ENCODE results near the gene GTF3C4.
"Not testable (repeated sequence)": the region's sequence is repeated elsewhere in the genome, so short reads cannot be mapped to it uniquely, and the experiment has no call there.

GTF3C4 gene

DNA sequence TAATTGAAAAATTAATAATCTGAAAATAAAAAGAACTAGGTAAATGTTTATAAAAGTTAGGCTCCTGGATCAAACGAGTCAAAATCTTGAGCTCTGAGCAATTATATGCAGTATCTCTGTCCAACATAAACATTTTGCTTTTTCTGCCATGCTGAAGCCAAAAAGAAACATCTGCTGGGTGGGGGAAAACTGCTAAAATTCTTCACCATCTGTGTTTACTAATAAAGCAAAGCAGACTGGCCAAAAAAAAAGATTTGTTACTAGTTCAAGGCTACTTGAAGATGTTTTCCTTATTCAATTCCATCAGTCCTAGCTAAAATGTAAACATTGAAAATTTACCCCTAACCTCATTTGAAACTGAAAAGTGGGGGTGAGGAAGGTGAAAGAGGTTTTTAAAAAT is 29.7 kb downstream of the GTF3C4 start:
- DNase-seq (ENCODE audit: low read depth) = no peak

DNA sequence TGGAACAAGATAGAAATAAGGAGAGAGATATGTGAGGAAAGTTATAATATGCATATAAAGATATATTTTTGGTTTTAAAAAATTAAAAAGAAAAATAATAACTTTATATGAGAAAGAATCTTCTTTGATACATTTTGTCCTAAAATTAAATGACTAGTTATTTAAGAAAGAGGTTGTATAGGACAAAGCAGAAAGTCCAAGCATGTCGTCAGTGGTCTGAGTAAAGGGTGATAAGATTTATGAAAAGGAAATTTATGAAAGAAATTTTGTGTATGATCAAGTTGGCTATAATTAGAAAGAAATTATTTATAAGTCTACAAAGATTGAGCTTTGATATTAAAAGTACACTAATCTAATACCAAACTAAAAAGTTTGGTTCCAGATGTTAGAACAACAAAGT is 32.0 kb downstream of the GTF3C4 start:
- DNase-seq (ENCODE audit: low read depth) = no peak

DNA sequence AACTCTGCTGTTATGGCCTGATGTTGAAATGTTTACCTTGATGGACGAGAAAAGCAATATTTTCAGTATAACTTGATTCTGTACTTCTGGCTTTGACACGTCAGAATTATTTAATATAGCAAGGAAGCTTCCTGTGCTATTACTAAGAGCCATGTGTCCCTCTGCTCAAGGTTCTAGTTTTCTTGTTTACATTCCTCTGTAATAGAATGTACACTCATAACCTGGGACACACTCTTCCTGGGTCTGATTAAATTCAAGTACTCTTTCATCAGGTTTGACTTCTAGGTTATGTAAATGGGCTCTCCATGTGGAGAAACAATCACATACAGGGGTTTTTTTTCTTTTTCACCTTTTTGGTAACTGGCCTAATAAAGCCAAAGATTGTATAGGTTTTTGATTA is 33.1 kb downstream of the GTF3C4 start:
- no peak for DNase-seq (ENCODE audit: low read depth)

DNA sequence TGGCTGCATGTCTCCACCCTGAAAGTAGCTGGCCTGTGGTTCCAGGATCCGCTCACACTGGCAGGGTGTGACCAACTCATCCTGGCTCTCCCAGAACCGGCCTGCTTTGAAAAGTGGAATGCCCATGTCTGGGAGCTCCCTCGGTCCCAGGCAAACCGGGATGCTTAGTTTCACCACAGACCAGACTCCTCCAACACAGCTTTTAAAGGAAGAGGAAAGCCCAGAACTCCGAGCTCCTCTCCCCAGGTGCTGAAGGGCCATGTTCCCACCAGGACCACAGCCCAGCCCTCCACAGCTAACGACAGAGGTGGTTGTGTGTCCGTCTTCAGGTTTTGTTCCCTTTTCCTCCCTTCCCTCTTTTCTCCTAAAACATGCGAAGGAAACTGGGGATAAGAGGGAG is 38.0 kb downstream of the GTF3C4 start:
- no peak for DNase-seq (ENCODE audit: low read depth)

DNA sequence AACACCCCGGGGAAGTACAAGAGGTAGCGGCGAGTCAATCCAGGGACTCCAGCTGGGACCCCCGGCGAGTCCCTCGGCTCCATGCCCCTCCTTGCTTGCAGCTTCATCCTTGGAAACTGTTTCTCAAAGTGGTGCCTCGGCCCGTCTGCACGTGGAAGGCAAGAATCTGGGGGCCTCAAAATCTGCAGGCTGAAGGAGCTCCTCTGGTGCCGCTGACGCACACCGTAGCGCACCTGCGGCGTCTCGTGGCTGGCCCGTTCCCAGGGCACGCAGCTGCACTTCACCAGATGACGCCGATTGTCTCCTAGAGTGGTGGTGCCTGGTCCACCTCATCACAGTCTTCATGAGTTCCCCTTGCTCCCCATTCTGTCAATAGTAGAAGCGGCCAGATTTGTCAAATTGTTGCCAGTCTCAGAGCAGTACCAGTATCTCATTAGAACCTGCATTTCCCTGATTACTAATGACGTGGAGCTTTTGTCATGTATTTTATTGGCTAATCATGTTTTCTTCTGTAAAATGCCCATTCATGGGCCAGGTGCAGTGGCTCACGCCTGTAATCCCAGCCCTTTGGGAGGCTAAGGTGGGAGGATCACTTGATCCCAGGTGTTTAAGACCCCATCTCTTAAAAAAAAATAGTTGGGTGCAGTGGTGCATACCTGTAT is 38.6 kb downstream of the GTF3C4 start:
- no peak for DNase-seq (ENCODE audit: low read depth)

DNA sequence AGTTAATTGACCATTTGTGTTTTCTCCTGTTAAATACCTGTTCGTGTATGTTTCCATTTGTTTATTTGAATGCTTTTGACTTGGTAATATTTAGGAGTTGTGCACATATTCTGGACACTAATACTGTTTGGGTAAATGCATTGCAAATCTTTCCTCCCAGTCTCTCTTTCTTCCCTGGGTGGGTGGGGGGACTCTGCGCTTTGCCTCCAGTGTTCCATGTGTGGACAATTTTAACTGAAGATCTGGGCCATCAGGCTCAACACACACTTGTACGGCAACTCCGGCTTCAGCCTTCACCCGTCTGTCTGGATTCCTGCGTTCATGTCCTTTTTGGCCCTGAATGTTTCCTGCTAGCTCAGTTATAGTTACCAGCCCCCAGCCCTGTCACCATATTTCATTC is 40.1 kb downstream of the GTF3C4 start:
- no peak for DNase-seq (ENCODE audit: low read depth)

DNA sequence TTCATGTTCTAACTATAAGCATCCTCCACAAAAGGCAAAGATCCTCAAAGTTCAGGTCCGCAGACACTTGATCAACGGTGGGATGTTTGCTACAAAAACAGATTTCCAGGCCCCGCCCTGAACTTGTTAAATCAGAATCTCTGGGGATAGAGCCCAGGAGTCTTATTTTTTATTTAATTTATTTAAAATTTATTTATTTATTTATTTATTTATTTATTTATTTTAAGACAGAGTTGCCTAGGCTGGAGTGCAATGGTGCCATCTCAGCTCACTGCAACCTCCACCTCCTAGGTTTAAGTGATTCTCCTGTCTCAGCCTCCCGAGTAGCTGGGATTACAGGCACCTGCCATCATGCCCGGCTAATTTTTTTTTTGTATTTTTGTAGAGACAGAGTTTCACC is 40.9 kb downstream of the GTF3C4 start:
- not testable (repeated sequence) for DNase-seq (ENCODE audit: low read depth)

DNA sequence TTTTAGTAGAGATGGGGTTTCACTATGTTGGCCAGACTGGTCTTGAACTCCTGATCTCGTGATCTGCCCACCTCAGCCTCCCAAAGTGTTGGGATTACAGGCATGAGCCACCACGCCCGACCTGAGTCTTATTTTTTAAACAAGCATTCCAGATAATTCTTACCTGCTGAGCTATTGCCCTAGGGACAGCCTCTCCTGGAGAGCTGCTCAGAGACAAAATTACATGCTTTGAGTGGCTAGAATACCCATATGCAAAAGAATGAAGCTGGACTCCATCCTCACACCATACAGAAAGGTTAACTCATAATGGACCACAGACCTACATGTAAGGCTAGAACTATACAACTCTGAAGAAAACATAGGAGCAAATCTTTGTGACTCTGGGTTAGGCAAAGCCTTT is 41.6 kb downstream of the GTF3C4 start:
- DNase-seq (ENCODE audit: low read depth) = no peak

DNA sequence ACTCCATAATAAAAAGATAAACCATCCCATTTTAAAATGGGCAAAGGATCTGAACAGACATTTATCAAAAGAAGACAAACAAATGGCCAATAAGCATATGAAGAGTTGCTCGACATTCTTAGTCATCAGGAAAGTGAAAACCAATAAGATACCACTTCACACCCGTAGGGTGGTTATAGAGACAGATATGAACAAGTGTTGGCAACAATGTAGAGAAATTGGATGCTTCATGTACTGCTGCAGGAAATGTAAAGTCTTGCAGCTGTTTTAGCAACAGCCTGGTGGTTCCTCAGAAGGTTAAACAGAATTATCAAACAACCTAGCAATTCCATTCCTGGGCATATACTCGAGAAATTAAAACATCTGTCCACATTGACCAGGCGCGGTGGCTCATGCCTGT is 42.5 kb downstream of the GTF3C4 start:
- DNase-seq (ENCODE audit: low read depth) = no peak

DNA sequence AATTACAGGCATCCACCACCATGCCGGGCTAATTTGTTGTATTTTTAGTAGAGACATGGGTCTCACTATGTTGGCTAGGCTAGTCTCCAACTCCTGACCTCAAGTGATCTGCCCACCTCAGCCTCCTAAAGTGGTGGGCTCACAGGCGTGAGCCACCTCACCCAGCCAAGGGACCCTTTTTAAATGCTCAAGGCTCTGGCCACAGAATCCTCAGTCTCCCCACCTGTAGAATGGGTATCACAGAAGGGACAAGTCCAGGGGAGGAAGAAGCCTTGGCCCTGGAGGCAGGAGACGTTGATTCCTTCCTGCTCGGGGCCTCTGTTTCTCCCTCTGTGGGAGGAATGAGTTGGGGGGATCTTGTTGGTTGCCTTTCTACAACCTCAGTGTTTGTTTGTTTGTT is 45.7 kb downstream of the GTF3C4 start:
- DNase-seq (ENCODE audit: low read depth) = no peak

DNA sequence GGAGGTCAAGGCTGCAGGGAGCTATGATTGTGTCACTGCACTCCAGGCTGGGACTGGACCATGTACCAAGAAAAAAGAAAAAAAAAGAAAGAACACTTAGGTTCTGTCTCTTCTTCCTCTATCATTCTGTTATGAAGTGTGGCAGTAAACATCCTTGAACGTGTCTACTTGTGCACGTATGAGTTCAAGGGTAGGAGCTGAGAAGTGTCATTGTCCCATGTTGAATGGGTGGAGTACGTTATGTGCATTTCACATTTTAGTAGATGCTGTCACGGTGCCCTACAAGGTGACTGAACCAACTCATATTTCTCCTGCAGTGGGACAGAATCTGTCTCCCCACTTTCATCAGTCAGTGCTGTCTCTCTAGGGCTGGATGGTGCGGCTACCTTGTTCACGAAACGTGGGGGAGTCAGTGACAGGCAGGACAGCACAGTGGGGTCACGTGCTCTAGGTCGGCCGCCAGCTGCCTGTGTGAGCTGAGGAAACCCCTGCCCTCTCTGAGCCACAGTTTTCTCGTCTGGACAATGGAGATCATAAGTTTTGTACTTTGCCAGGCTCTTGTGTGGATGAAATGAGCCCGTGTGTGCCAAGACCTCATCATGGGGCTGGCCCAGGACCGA is 47.2 kb downstream of the GTF3C4 start:
- no peak for DNase-seq (ENCODE audit: low read depth)

DNA sequence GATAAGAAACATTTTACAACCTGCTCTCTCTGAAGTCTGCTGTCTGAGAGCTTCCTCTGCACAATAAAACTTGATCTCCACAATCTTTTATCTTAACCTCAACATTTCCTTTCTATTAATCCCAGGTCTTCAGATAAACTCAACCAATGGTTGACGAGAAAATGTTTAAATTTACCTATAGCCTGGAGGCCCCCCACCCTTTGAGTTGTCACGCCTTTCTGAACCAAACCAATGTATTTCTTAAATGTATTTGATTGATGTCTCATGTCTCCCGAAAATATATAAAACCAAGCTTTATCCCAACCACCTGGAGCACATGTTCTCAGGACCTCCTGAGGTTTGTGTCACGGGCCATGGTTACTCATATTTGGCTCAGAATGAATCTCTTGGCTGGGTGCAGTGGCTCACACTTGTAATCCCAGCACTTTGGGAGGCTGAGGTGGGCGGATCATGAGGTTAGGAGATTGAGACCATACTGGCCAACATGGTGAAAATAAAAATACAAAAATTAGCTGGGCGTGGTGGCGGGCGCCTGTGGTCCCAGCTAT is 48.2 kb downstream of the GTF3C4 start:
- not testable (repeated sequence) for DNase-seq (ENCODE audit: low read depth)

DNA sequence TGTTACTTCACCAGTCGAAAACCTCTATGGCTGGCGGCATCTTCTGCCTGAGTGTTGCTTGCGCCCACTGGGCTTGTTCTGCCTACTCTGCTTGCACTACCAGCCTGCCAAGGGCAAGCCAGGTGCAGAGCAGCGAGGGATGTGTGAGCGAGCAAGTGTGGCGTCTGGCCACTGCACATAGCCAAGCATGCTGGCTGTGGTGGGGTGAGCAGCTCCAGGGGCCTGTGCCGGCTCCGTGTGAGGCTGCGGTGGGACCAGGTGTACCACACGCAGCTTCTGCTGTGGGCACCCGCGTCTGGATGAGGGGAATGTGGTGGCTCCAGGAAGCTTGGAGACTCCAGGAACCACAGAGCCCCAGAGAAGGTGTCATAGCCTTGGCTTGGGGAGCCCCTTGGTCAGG is 51.4 kb downstream of the GTF3C4 start:
- DNase-seq (ENCODE audit: low read depth) = no peak

DNA sequence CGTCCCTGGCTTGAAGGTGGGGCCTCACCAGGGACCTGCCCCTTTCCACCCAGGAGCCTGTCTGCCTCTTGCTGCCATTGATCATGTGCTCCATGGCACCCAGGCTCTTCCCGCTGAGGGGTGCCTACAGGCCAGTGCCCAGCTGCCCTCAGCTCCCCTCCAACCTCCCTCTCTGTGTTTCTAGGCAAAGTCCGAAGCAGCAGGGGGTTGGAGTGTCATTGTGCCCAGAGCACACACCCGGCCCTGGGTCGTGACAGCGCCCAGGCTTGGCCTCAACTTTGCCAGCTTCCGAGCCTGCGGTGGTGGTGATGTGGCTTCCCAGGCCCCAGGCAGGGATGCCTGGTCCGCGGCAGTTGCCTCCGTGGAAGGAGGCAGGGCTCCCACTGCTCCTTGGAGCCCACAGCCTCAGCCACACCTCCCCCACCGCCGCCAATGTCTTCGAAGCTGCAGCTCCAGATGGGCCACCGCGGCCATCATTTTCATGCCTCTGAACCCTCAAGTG is 52.4 kb downstream of the GTF3C4 start:
- no peak for DNase-seq (ENCODE audit: low read depth)

DNA sequence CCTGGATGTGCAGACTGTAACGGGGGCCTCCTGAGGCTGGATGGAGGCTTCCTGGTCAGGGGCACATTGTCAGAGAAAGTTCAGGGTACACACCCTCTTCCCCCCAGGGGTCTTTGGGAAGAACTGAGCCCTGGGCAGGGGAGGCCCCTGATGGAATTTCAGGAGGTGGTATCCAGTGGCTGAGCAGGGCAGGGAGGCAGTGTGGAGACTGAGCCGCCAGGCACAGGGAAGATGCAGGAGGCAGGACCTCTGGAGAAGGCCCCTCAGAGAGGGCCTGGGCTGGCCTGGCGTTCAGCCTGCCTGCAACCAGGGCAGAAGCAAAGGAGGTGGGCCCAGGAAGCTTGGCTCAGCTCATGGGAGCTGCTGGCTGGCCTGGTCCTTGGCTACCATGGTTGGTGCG is 53.5 kb downstream of the GTF3C4 start:
- DNase-seq (ENCODE audit: low read depth) = no peak

DNA sequence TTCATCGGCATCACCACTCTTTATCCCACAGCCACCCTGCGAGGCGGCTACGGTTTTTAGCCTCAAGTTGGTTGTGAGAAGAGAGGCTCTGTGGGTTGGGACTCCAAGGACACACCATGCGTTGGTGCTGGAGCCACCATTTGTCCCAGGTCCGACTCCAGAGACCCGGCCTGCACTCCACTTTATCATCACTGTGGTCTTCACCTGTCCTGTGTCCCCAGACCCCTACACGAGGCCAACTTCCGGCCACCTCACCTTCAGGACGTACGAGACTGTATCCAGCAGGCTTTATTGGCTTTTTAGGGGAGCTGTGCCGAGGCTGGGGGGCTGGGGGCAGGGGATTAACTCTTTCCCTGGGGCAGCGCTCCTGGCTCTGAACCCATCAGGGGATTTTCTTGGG is 55.0 kb downstream of the GTF3C4 start:
- no peak for DNase-seq (ENCODE audit: low read depth)

DNA sequence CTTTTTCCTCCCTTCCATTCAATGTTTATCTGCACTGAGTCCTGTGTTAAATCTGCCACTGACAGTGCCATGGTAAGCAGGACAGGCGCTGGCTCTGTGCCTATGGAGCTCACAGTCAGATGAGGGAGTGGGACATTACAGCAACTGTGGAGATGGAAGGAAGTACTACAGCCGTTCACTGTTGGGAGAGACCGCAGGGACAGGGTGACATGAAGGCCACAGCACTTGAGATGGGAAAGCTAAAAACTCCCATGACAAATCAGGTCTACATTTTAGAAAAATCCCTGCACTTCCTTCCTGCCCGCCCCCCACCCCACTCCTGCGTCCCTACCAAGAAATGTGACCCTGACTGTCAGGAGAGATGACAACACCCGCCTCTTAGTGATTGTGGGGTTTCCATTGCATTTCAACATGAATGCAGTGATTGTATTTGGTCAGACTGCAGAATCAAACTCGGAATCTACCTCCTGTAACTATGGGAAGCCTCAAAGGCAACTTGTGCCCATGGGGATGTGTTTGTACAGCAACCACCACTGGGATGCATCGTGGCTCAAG is 56.4 kb downstream of the GTF3C4 start:
- no peak for DNase-seq (ENCODE audit: low read depth)

DNA sequence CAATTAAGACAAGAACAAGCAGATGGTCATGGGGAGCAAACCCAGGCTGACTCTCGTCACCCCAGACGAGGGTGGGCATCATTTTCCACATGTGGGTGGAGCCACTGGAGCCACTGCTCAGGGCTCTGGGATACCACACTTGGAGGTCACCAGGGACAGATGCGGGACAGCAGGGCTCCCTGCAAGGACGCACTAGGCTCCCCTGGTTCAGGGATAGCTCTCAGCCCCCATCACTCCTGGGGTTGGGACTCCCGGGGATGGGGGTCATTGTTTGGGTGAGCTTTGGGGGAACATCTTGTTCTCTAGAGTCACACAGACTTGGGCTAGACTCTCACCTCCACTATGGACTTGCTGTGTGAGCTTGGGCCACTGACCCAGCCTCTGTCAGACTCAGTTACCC is 57.8 kb downstream of the GTF3C4 start:
- DNase-seq (ENCODE audit: low read depth) = no peak

DNA sequence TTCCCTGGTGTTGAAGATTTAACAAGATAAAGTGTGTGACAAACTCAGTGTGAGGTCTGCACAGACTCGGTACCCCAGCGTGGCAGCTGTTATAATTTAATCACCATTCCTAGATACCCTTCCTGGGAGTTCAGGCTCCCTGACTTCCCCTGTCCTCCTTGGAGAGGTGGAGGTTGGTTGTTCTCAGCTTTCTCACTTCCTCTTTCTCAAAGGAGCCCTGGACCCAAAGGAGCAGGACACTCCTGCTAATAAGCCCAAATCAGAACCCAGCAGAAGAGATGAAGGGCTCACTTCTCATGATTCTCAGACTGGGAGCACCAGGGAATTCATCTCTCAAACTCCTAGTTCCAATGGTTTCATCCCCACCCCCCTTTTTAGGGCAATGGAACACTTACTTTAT is 58.2 kb downstream of the GTF3C4 start:
- no peak for DNase-seq (ENCODE audit: low read depth)

DNA sequence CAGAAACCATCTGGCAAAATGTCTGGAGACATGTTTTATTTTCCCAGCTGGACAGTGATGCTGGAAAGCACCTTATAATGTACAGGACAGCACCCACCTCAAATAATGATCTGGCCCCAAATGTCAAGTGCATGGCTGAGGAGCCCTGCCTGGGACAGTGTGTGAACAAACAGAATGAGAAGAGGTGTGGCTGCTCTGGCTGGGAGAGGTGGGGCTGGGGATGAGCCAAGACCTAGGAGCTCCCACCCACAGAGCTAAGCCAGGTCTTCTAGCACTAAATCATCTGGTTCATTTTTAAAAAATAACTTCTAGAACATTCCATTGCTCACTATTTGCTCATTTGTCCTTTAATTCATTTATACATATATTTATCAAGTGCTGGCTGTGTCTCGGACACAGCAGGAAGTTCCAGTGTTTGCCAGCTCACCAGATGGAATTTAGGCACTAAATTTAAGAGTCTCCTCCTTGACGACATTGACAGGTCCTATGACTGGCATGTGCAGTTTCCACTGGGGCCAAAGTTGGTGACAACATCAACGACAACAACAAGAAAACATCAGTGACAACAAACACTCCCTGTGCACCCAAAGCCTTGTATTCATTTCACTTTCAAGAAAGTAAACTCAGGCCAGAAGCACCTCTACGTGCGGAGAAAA is 59.1 kb downstream of the GTF3C4 start:
- no peak for DNase-seq (ENCODE audit: low read depth)

DNA sequence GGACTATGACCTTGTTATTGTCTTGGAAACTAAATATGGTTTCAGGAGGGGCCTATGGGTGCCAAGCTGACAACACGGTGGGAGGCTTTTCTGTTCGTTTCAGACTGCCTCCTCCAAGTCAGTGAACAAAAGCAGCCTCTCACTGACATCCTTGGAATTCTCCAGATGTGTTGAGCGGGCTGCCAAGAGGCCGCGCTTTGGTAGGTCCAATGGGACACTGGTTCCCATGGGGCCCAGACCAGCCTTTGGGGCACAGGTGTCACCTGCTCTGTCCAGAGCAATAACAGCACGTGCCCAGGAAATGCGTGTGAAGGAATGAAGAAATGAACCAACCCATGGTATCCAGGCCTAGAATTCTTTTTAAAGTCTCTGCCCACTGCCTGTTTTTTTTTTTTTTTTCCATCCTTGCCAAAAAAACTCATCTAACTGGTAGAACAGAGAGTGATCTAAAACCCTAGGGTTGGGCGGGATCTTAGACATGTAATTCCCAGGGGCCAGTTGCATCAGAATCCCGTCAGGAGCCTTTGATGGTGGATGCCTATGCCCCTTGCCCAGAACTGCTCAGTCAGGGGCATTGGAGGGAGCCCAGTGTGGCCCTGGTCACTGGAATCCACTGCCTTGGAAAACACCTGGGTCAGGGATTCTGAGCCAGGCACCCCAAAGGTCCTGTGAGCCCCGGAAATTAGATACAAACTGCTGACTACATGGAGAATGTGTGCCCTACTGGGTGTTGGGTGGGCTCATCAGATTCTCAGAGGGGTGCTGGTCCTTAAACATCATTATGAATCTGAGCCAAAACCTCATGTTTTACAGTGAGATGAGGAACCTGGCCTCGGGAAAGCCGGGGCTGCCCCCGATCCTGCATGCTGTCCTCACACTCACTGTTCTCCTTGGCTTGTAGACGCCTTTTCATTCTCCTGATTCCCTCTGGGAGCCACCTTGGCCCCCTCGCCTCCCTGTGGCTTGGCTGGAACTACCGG is 60.1 kb downstream of the GTF3C4 start:
- DNase-seq (ENCODE audit: low read depth) = no peak

DNA sequence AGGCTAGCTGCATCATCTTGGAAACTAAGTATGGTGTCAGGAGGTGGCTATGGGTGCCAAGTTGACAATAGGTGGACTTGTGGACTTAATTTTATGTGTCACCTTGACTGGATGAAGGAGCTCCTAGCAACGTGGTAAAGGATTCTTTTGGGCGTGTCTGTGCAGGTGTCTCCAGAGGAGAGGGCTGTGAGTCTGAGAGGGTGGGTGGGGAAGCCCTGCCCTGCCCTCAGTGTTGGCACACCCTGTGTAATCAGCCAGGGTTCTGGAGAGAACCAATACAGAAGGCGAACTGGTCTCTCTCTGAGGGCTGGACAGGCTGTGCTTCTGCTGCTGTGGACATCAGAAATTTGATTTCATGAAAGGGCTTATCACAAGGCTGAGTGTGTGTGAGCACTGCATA is 61.0 kb downstream of the GTF3C4 start:
- no peak for DNase-seq (ENCODE audit: low read depth)

All from activated gamma-delta T cell treated with anti-CD3 and anti-CD28 coated beads, Interleukin-2, amount 50 U/mL, for 16 hours (primary cell).